HepG2 (cell line): ENCODE results near the gene PHF2. TPM values are rescaled to one million over a fixed set of nuclear protein-coding genes. Genes with fewer than 3 reads are reported as not detected.

Experiments
- ASH2L ChIP-seq: fragments of 300-600, 200-600 bp; sonication (generic); IDR thresholded peaks from 2 replicates; pipeline ENCODE4 v1.7.0; 2017; ENCODE audit warnings: low read depth, mild to moderate bottlenecking, moderate library complexity, mixed read lengths, low read length; ENCODE audit not compliant: insufficient read length
- ATF6 ChIP-seq: sonication (generic); formaldehyde crosslinking; conservative IDR thresholded peaks from 2 replicates; pipeline ENCODE4 v1.4.0; 2020; ENCODE audit warnings: missing genetic modification reagents
- EZH2 ChIP-seq: conservative IDR thresholded peaks from 2 replicates; pipeline ENCODE4 v1.6.1; 2012; ENCODE audit warnings: mild to moderate bottlenecking, low read depth, low read length, moderate library complexity
- GLI4 ChIP-seq: sonication (generic); formaldehyde crosslinking; IDR thresholded peaks from 2 replicates; pipeline ENCODE4 v1.5.1; 2020; ENCODE audit warnings: missing genetic modification reagents, mild to moderate bottlenecking, moderate library complexity, borderline replicate concordance
- GPN1 ChIP-seq: sonication (generic); formaldehyde crosslinking; IDR thresholded peaks from 2 replicates; pipeline ENCODE4 v1.5.1; 2020; ENCODE audit warnings: missing genetic modification reagents, borderline replicate concordance
- HDAC2 ChIP-seq: sonication (generic); formaldehyde crosslinking; IDR thresholded peaks from 2 replicates; pipeline ENCODE4 v1.4.0; 2020; ENCODE audit warnings: missing genetic modification reagents
- HOXD1 ChIP-seq: sonication (generic); formaldehyde crosslinking; IDR thresholded peaks from 2 replicates; pipeline ENCODE4 v1.5.0; 2020; ENCODE audit warnings: missing genetic modification reagents
- ISL2 ChIP-seq: sonication (generic); formaldehyde crosslinking; IDR thresholded peaks from 2 replicates; pipeline ENCODE4 v1.5.0; 2020; ENCODE audit warnings: missing genetic modification reagents
- JUNB ChIP-seq: sonication (generic); formaldehyde crosslinking; IDR thresholded peaks from 2 replicates; pipeline ENCODE4 v1.8.0; 2022; ENCODE audit warnings: missing genetic modification reagents, mild to moderate bottlenecking, borderline replicate concordance
- KLF15 ChIP-seq: sonication (generic); formaldehyde crosslinking; IDR thresholded peaks from 2 replicates; pipeline ENCODE4 v1.8.1; 2023; ENCODE audit warnings: borderline replicate concordance, mild to moderate bottlenecking, inconsistent platforms, missing genetic modification reagents, mixed read lengths
- MAF1 ChIP-seq: sonication (generic); formaldehyde crosslinking; IDR thresholded peaks from 2 replicates; pipeline ENCODE4 v1.5.0; 2020; ENCODE audit warnings: missing genetic modification reagents, borderline replicate concordance
- POLR2A ChIP-seq, 2 experiments: IDR thresholded peaks; 2 replicates each; pipeline ENCODE4 v1.6.1; 2011; ENCODE audit warnings: low read depth in 2 of 2, low read length in 2 of 2, mild to moderate bottlenecking in 1 of 2, moderate library complexity in 1 of 2; ENCODE audit not compliant: insufficient read depth in 1 of 2
- PRMT3 ChIP-seq: sonication (generic); formaldehyde crosslinking; IDR thresholded peaks from 2 replicates; pipeline ENCODE4 v1.8.1; 2022; ENCODE audit warnings: low read depth, mild to moderate bottlenecking, moderate library complexity, missing genetic modification reagents, borderline replicate concordance
- SMAD1 ChIP-seq: sonication (generic); formaldehyde crosslinking; IDR thresholded peaks from 2 replicates; pipeline ENCODE4 v1.4.0; 2020; ENCODE audit warnings: missing genetic modification reagents, low read depth, mild to moderate bottlenecking, borderline replicate concordance
- TBX3 ChIP-seq: fragments of 450-650 bp; IDR thresholded peaks from 2 replicates; pipeline ENCODE4 v1.6.1; 2017; ENCODE audit warnings: antibody characterized with exemption, mild to moderate bottlenecking, inconsistent platforms, borderline replicate concordance
- ZBTB4 ChIP-seq: sonication (generic); formaldehyde crosslinking; IDR thresholded peaks from 2 replicates; pipeline ENCODE4 v1.4.0; 2020; ENCODE audit warnings: missing genetic modification reagents, mild to moderate bottlenecking, borderline replicate concordance
- ZNF225 ChIP-seq: sonication (generic); formaldehyde crosslinking; IDR thresholded peaks from 2 replicates; pipeline ENCODE4 v1.4.0; 2020; ENCODE audit warnings: mild to moderate bottlenecking, missing genetic modification reagents
- ZNF24 ChIP-seq: fragments of 450-650 bp; IDR thresholded peaks from 2 replicates; pipeline ENCODE4 v1.6.1; 2017; ENCODE audit warnings: antibody characterized with exemption, mild to moderate bottlenecking
- ZNF335 ChIP-seq: sonication (generic); formaldehyde crosslinking; IDR thresholded peaks from 2 replicates; pipeline ENCODE4 v1.4.0; 2020; ENCODE audit warnings: missing genetic modification reagents
- ZNF513 ChIP-seq: sonication (generic); formaldehyde crosslinking; conservative IDR thresholded peaks from 2 replicates; pipeline ENCODE4 v1.5.0; 2020; ENCODE audit warnings: missing genetic modification reagents
- ZNF589 ChIP-seq: sonication (generic); formaldehyde crosslinking; conservative IDR thresholded peaks from 2 replicates; pipeline ENCODE4 v1.8.0; 2022; ENCODE audit warnings: mild to moderate bottlenecking, moderate library complexity, missing genetic modification reagents
- ZNF839 ChIP-seq: sonication (generic); formaldehyde crosslinking; IDR thresholded peaks from 2 replicates; pipeline ENCODE4 v1.4.0; 2020; ENCODE audit warnings: missing genetic modification reagents, mild to moderate bottlenecking, borderline replicate concordance
- ZSCAN20 ChIP-seq: sonication (generic); formaldehyde crosslinking; IDR thresholded peaks from 2 replicates; pipeline ENCODE4 v1.4.0; 2020; ENCODE audit warnings: missing genetic modification reagents, mild to moderate bottlenecking, borderline replicate concordance
- polyA plus RNA-seq, 8 experiments: library from polyadenylated mRNA; depleted of rRNA in 3 of 8; stranded (reverse) in 7 of 8; unstranded in 1 of 8; fragments of >200 nt; fragmentation: Illumina TruSeq in 4 of 8; extraction: Trizol in 4 of 8; gene quantifications; 2 replicates each; pipeline versions ENCODE4 v1.2.1 to v1.2.3, GENCODE V29; 2011 to 2016; ENCODE audit warnings: low read depth in 4 of 8, missing spikeins in 1 of 8, mixed read lengths in 1 of 8; ENCODE audit not compliant: insufficient read depth in 1 of 8
- total RNA-seq, 5 experiments: library from RNA; depleted of rRNA; stranded (reverse); fragments of >200 nt; fragmentation: Illumina TruSeq; extraction: Trizol; gene quantifications; 2 replicates each; pipeline ENCODE4 v1.2.3, GENCODE V29; 2016; ENCODE audit warnings: low read depth in 1 of 5

The PHF2 gene
- total and polyA plus RNA-seq, 2 of the 13 experiments (the other 11 are each of a cell fraction or from before 2014, with no cell fraction given), result 6.6 to 9.1 TPM

GRCh38 chr9:93566408-93567270 is 9.7 kb upstream of the PHF2 start (continued):
- TF ChIP-seq SMAD1 (CRISPR knock-in tag), result no peak
- peak; percentile 62 for TF ChIP-seq ASH2L
- TF ChIP-seq ISL2 (CRISPR knock-in tag), result peak; percentile 66; the same call in 1 of the 2 replicates
- peak; percentile 87 for TF ChIP-seq HOXD1 (CRISPR knock-in tag)
- peak; percentile 61 to 86 for TF ChIP-seq POLR2A (IDR thresholded peaks at IDR 0.05; ENCODE audit: insufficient read depth in 1 of 2, low read depth in 2 of 2, low read length in 2 of 2)
- TF ChIP-seq ZNF839, result no peak
- TF ChIP-seq HDAC2 (CRISPR knock-in tag), result no peak
- no peak for TF ChIP-seq EZH2
- no peak for TF ChIP-seq TBX3
- TF ChIP-seq ZBTB4 (CRISPR knock-in tag), result no peak
- no peak for TF ChIP-seq ZNF589 (CRISPR knock-in tag)
- TF ChIP-seq ZNF513 (CRISPR knock-in tag), result no peak
- TF ChIP-seq KLF15 (CRISPR knock-in tag), result peak; percentile 41; the same call in 1 of the 2 replicates
- TF ChIP-seq ATF6 (CRISPR knock-in tag), result no peak
- no peak for TF ChIP-seq ZNF335 (CRISPR knock-in tag)
- no peak for TF ChIP-seq ZNF24
- no peak for TF ChIP-seq ZNF225 (CRISPR knock-in tag)
- no peak for TF ChIP-seq GLI4
- peak; percentile 87; the same call in 1 of the 2 replicates for TF ChIP-seq ZSCAN20 (CRISPR knock-in tag)
- TF ChIP-seq MAF1 (CRISPR knock-in tag), result 0 out of 2 replicates have a peak, but pooled peaks have one; percentile 78
- no peak for TF ChIP-seq JUNB (CRISPR knock-in tag)
- TF ChIP-seq PRMT3, result no peak
- no peak for TF ChIP-seq GPN1 (CRISPR knock-in tag)
